ENCODE measurements around the gene RAB40A. TPM values are rescaled to one million over a fixed set of nuclear protein-coding genes. Genes with fewer than 3 reads are reported as not detected.

The RAB40A gene
- total RNA-seq, 1 donor from 2014 or later = 1.5 TPM

- TF ChIP-seq, protein P1, sequence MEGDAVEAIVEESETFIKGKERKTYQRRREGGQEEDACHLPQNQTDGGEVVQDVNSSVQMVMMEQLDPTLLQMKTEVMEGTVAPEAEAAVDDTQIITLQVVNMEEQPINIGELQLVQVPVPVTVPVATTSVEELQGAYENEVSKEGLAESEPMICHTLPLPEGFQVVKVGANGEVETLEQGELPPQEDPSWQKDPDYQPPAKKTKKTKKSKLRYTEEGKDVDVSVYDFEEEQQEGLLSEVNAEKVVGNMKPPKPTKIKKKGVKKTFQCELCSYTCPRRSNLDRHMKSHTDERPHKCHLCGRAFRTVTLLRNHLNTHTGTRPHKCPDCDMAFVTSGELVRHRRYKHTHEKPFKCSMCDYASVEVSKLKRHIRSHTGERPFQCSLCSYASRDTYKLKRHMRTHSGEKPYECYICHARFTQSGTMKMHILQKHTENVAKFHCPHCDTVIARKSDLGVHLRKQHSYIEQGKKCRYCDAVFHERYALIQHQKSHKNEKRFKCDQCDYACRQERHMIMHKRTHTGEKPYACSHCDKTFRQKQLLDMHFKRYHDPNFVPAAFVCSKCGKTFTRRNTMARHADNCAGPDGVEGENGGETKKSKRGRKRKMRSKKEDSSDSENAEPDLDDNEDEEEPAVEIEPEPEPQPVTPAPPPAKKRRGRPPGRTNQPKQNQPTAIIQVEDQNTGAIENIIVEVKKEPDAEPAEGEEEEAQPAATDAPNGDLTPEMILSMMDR (IDR thresholded peaks at IDR 0.05) = no peak
- Histone ChIP-seq H3K4me3 (no peak overlapping the region), H3K9me3 (no peaks in the 10 kb centered on the region), H3K4me1 (no peaks in the 10 kb centered on the region), H3K27ac (no peak overlapping the region), H3K27me3 (no peaks in the 10 kb centered on the region), H3K36me3 (no peaks in the 10 kb centered on the region)
- DNase-seq (ENCODE audit: low spot score in 2 of 2) = no peak
- intact Hi-C loops (cut with DNase I) = no loop called here
Measured at GRCh38 chrX:103524747-103525146, 5.5 kb upstream of the RAB40A start.

- TF ChIP-seq, protein P1 (IDR thresholded peaks at IDR 0.05) = no peak
- DNase-seq (ENCODE audit: low spot score in 2 of 2) = no peak
- H3K27me3 ChIP-seq = no peaks in the 10 kb centered on the region
- intact Hi-C loops (cut with DNase I) = no loop called here
- H3K4me1 ChIP-seq = no peaks in the 10 kb centered on the region
- H3K27ac ChIP-seq = no peak overlapping the region
- no peak overlapping the region for H3K4me3 ChIP-seq
- H3K36me3 ChIP-seq = no peaks in the 10 kb centered on the region
- H3K9me3 ChIP-seq = no peaks in the 10 kb centered on the region
Measured at GRCh38 chrX:103523605-103524004, 4.3 kb upstream of the RAB40A start.

GRCh38 chrX:103520386-103520785, 1.1 kb upstream of the RAB40A start:
- Histone ChIP-seq H3K4me3 (no peak overlapping the region), H3K27me3 (no peaks in the 10 kb centered on the region), H3K4me1 (no peaks in the 10 kb centered on the region), H3K36me3 (no peaks in the 10 kb centered on the region), H3K27ac (no peak overlapping the region), H3K9me3 (no peaks in the 10 kb centered on the region)
- TF ChIP-seq, protein P1 (IDR thresholded peaks at IDR 0.05) = no peak
- intact Hi-C loops (cut with DNase I) = no loop called here
- no peak for DNase-seq (ENCODE audit: low spot score in 2 of 2)

GRCh38 chrX:103518571-103518970, 718 bp downstream of the RAB40A start:
- intact Hi-C loops (cut with DNase I) = no loop called here
- H3K36me3 ChIP-seq = no peaks in the 10 kb centered on the region
- H3K27me3 ChIP-seq = no peaks in the 10 kb centered on the region
- TF ChIP-seq, protein P1 (IDR thresholded peaks at IDR 0.05) = no peak
- no peaks in the 10 kb centered on the region for H3K4me1 ChIP-seq
- no peak for DNase-seq (ENCODE audit: low spot score in 2 of 2)
- no peaks in the 10 kb centered on the region for H3K9me3 ChIP-seq
- no peak overlapping the region for H3K27ac ChIP-seq
- no peak overlapping the region for H3K4me3 ChIP-seq

DNA sequence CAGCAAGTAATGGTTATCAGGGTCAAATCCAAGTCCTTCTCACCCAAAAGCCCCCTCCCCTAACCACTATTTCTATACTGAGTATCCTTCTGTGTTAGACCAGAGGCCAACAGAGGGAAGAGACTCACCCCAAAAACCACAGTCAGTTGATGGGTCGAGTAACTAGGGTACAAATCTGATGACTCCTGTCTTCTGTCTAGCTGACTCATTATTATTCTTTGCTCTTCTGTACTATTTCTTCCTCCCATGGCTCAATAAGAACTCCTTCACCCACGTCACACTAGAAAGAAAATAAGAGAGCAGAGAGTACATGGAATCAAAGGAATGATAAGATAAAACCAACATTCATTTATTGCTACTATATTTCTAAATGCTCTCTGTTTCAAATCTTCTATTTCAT, 2.0 kb downstream of the RAB40A start:
- Histone ChIP-seq H3K4me1 (no peaks in the 10 kb centered on the region), H3K27ac (no peak overlapping the region), H3K9me3 (no peaks in the 10 kb centered on the region), H3K4me3 (no peak overlapping the region), H3K36me3 (no peaks in the 10 kb centered on the region), H3K27me3 (no peaks in the 10 kb centered on the region)
- TF ChIP-seq, protein P1 (IDR thresholded peaks at IDR 0.05) = no peak
- intact Hi-C loops (cut with DNase I) = no loop called here
- no peak for DNase-seq (ENCODE audit: low spot score in 2 of 2)

GRCh38 chrX:103513476-103514108, 5.7 kb downstream of the RAB40A start:
- Histone ChIP-seq H3K9me3 (no peaks in the 10 kb centered on the region), H3K27me3 (no peaks in the 10 kb centered on the region), H3K4me3 (no peak overlapping the region), H3K36me3 (no peaks in the 10 kb centered on the region), H3K4me1 (no peaks in the 10 kb centered on the region), H3K27ac (no peak overlapping the region)
- no peak for DNase-seq (ENCODE audit: low spot score in 2 of 2)
- intact Hi-C loops (cut with DNase I) = no loop called here
- TF ChIP-seq, protein P1 (IDR thresholded peaks at IDR 0.05) = no peak
